Spleen (tissue), 13 donors: Measurements from ENCODE around the gene RNF133. TPM values are rescaled to one million over a fixed set of nuclear protein-coding genes. Genes with fewer than 3 reads are reported as not detected.

Source experiments
- DNase-seq: peaks from one replicate; pipeline ENCODE4 v3.0.0-alpha.2; 2020
- H3K27ac ChIP-seq, 8 donors: fragments of 200-600 bp; sonication (generic) in 7 of 8; 1 replicate in 4 of 8; 2 replicates in 4 of 8; pipeline versions ENCODE4 v1.5.0 to v1.8.0; 2016 to 2021; ENCODE audit warnings: inconsistent platforms in 4 of 8, mild to moderate bottlenecking in 4 of 8, moderate library complexity in 1 of 8
- H3K27me3 ChIP-seq, 7 donors: fragments of 200-600 bp; sonication (generic) in 6 of 7; replicated peaks in 1 of 7; 1 replicate in 4 of 7; 2 replicates in 3 of 7; pipeline versions ENCODE4 v1.5.0 to v1.8.0; 2016 to 2021; ENCODE audit warnings: inconsistent platforms in 3 of 7, mild to moderate bottlenecking in 1 of 7
- H3K36me3 ChIP-seq, 6 donors: fragments of 200-600 bp; sonication (generic) in 5 of 6; 1 replicate in 4 of 6; 2 replicates in 2 of 6; pipeline versions ENCODE4 v1.5.0 to v1.8.0; 2016 to 2021; ENCODE audit warnings: inconsistent platforms in 2 of 6
- H3K4me1 ChIP-seq, 6 donors: fragments of 200-600 bp; sonication (generic) in 5 of 6; 1 replicate in 3 of 6; 2 replicates in 3 of 6; pipeline versions ENCODE4 v1.5.0 to v1.8.0; 2016 to 2021; ENCODE audit warnings: inconsistent platforms in 3 of 6
- H3K4me3 ChIP-seq, 8 donors: fragments of 200-600 bp; sonication (generic) in 7 of 8; 1 replicate in 4 of 8; 2 replicates in 4 of 8; pipeline versions ENCODE4 v1.5.0 to v1.8.0; 2016 to 2021; ENCODE audit warnings: inconsistent platforms in 4 of 8, mild to moderate bottlenecking in 4 of 8, moderate library complexity in 2 of 8
- H3K9me3 ChIP-seq, 8 donors: fragments of 200-600 bp; sonication (generic) in 7 of 8; 1 replicate in 4 of 8; 2 replicates in 4 of 8; pipeline versions ENCODE4 v1.5.0 to v1.8.0; 2016 to 2021; ENCODE audit warnings: inconsistent platforms in 4 of 8
- CTCF ChIP-seq, 11 experiments: fragments of 200-600 bp in 7 of 11; fragments of 450-650 bp in 4 of 11; sonication (generic) in 4 of 11; IDR thresholded peaks in 8 of 11; conservative IDR thresholded peaks in 3 of 11; 1 replicate in 7 of 11; 2 replicates in 4 of 11; pipeline versions ENCODE4 v1.4.0 to v1.8.0; 2016 to 2021; ENCODE audit warnings: antibody characterized with exemption in 11 of 11, inconsistent platforms in 4 of 11, mild to moderate bottlenecking in 1 of 11
- POLR2A ChIP-seq, 3 donors: fragments of 450-650 bp; IDR thresholded peaks; one replicate each; pipeline ENCODE4 v1.5.1; 2017; ENCODE audit warnings: antibody characterized with exemption in 3 of 3, mild to moderate bottlenecking in 1 of 3
- POLR2AphosphoS5 ChIP-seq, 3 donors: sonication (generic); formaldehyde crosslinking; IDR thresholded peaks; one replicate each; pipeline ENCODE4 v1.5.1; 2017; ENCODE audit warnings: antibody characterized with exemption in 3 of 3
- WGBS, 5 donors: extraction: QIAGEN DNeasy Blood & Tissue Kit in 3 of 5; methylation state at CpG; one replicate each; pipeline versions ENCODE4 v1.1.5 to v1.1.7; 2013 to 2018; 5-methylcytosine and 5-hydroxymethylcytosine counted together
- intact Hi-C: fragments of 100-400 bp; cut with DNase I; formaldehyde crosslinking; loops from one replicate; pipeline ENCODE4 v1.15.0; 2023; ENCODE audit warnings: low total_unique reads
- long read RNA-seq, 2 donors: transcript quantifications; one replicate each; lab custom pipeline, GENCODE V29; 2026
- polyA plus RNA-seq, 3 donors: library from polyadenylated mRNA; stranded (reverse); fragments of 200-250 nt; gene quantifications; one replicate each; pipeline ENCODE4 v1.2.1, GENCODE V29; 2013
- total RNA-seq, 7 donors: library from RNA; depleted of rRNA in 3 of 7; stranded (reverse); fragments of >200 nt in 3 of 7; fragmentation: NEBNext Ultra II Directional in 4 of 7; extraction: Animal tissue kit (Norgen Biotek cat#: 25700) in 4 of 7; gene quantifications; one replicate each; pipeline versions ENCODE4 v1.1.0 to v1.2.1, GENCODE V29; 2016 to 2021
- donor health status: healthy with polysubstance abuse.
- donor health status: DM: no; HTN: no; CAD: no; lungs with moderate emphysema.
- donor health status: DM: no; HTN: no; CAD: no.
- donor health status: Bipolar disorder and iron deficiency.
- donor health status: healthy.
- donor health status: DM: no; HTN: no; CAD: no.
- donor health status: DM: yes; HTN: yes; CAD: no.

The RNF133 gene
- total RNA-seq (1 to 10 TPM in 4 of 7 donors, under 1 TPM in 3; 0.37 to 2.4 (median 1.2) TPM), polyA plus RNA-seq (not detected)
- long read RNA-seq, donor 1 = 0 reads
- long read RNA-seq, donor 2 = 0 reads

- TF ChIP-seq POLR2AphosphoS5 (IDR thresholded peaks at IDR 0.05) = no peak
- TF ChIP-seq CTCF (IDR thresholded peaks at IDR 0.05 in 8 of 11, conservative IDR thresholded peaks at IDR 0.05 in 3 of 11) = no peak
- no peak for TF ChIP-seq POLR2A (IDR thresholded peaks at IDR 0.05)
- no peak within 1 kb of the TSS for H3K4me3 ChIP-seq
- peaks cover 0 to 6% (median 0%) of the 10 kb centered on the region in 8 donors for H3K9me3 ChIP-seq
- DNase-seq = no peak
- intact Hi-C loops = no loop called here
- no peak within 1 kb of the TSS for H3K27ac ChIP-seq
- no peaks in the 10 kb centered on the region for H3K4me1 ChIP-seq
- H3K27me3 ChIP-seq = no peaks in the 10 kb centered on the region
- no peaks in the 10 kb centered on the region for H3K36me3 ChIP-seq
These were observed at the start of gene RNF133 for GRCh38 chr7:122699017-122699416. TSS of gene RNF133 (minus strand) at chr7:122699117. CDS start at chr7:122698918, 199 bp downstream.

GRCh38 chr7:122748195-122748594, 49.3 kb upstream of the RNF133 start:
- 87 to 96% (median 89%) methylated on average over 2 of the region's 2 CpGs for WGBS, 5 donors
- Histone ChIP-seq H3K4me3 (no peak overlapping the region), H3K27me3 (no peaks in the 10 kb centered on the region), H3K4me1 (no peaks in the 10 kb centered on the region), H3K27ac (no peak overlapping the region), H3K36me3 (no peaks in the 10 kb centered on the region), H3K9me3 (no peaks in the 10 kb centered on the region)
- no peak for DNase-seq
- TF ChIP-seq CTCF (IDR thresholded peaks at IDR 0.05 in 8 of 11, conservative IDR thresholded peaks at IDR 0.05 in 3 of 11) (no peak), POLR2A (IDR thresholded peaks at IDR 0.05) (no peak), POLR2AphosphoS5 (IDR thresholded peaks at IDR 0.05) (no peak)
- intact Hi-C loops = no loop called here

GRCh38 chr7:122746948-122747347, 48.0 kb upstream of the RNF133 start:
- Histone ChIP-seq H3K4me3 (no peak overlapping the region), H3K27ac (no peak overlapping the region), H3K27me3 (no peaks in the 10 kb centered on the region), H3K36me3 (no peaks in the 10 kb centered on the region), H3K4me1 (no peaks in the 10 kb centered on the region), H3K9me3 (no peaks in the 10 kb centered on the region)
- intact Hi-C loops = no loop called here
- no peak for DNase-seq
- WGBS, 5 donors = 57 to 81% (median 66%) methylated on average over 2 of the region's 2 CpGs
- TF ChIP-seq POLR2A (IDR thresholded peaks at IDR 0.05) (no peak), POLR2AphosphoS5 (IDR thresholded peaks at IDR 0.05) (no peak), CTCF (IDR thresholded peaks at IDR 0.05 in 8 of 11, conservative IDR thresholded peaks at IDR 0.05 in 3 of 11) (no peak)

- Histone ChIP-seq H3K27me3 (no peaks in the 10 kb centered on the region), H3K4me1 (no peaks in the 10 kb centered on the region), H3K36me3 (no peaks in the 10 kb centered on the region), H3K27ac (no peak overlapping the region), H3K4me3 (no peak overlapping the region), H3K9me3 (no peaks in the 10 kb centered on the region)
- intact Hi-C loops = no loop called here
- TF ChIP-seq POLR2A (IDR thresholded peaks at IDR 0.05) = no peak
- no peak for TF ChIP-seq CTCF (IDR thresholded peaks at IDR 0.05 in 8 of 11, conservative IDR thresholded peaks at IDR 0.05 in 3 of 11)
- TF ChIP-seq POLR2AphosphoS5 (IDR thresholded peaks at IDR 0.05) = no peak
- DNase-seq = no peak
These were observed 44.3 kb upstream of the RNF133 start for GRCh38 chr7:122743211-122743610.
